Measurements from ENCODE around the gene PRKCZ.

Gene PRKCZ

DNA sequence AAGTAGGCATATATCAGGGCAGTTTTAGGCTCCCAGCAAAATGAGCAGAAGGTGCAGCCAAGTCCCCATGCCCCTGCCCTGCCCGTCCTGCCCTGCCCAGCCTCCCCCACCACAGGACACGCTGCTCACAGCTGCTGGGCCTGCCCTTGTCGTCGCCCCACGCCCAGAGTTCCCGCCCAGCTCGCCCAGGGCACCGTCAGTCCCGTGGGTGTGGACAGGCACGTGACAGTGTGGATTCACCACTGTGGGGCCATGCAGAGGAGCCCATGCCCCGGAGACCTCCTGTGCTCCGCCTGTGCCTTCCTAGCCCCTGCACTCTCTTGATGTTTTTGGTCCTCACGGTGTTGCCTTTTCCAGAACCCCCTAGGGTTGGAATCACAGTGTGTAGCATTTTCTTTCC lies 137.4 kb downstream of the PRKCZ start:
- in situ Hi-C loops (cut with HindIII; ENCODE audit: low sequenced_read_pairs) = no loop called here

- in situ Hi-C loops (cut with HindIII; ENCODE audit: low sequenced_read_pairs) = no loop called here
These were observed 138.1 kb downstream of the PRKCZ start for GRCh38 chr1:2188336-2188735.

DNA sequence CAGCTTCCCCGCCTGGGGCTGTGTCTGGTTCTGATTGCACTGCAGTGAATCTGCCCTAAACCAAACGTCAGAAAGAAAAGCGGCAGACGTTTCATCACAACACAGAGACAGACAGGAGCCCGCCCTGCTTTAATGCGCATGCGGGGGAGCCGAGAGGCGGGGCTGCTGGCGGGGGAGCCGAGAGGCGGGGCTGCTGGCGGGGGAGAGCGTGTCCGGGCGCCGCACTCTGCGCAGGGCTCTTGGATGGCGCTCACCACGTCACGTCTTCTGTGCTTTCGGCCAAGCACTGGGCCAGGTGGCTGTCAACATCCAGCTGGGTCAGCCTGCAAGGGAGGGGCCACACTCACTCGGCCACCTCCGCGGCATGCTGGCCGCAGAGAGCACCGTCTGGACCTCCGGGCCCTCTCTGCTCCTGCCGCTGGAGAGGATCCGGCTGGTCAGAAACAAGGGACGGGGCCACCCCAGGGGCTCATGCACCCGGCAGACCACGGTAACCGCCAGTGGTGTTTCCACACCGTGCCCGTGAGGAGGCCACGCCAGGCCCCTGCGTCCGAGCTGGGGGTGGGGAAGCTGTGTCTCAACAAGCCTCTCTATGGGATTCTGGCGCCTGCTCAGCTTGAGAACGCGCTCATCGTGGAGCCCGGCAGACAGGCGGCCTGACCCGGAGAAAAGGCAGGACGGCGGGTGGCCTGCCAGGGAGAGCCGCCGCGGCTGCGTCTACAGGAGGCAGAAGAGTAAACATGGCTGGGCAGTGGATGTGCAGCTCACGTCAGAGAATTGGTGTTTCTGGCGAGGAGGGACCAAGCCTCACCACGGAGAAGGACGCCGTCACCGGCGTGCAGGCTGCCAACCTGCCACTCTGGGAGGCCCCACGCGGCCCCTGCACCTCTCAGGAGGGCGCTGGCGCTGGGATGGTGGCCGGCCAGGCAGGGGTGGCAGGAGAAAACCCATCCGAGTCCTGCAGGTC lies 139.5 kb downstream of the PRKCZ start:
- in situ Hi-C loops (cut with HindIII; ENCODE audit: low sequenced_read_pairs) = loop anchor here (10.0 kb wide), 3 partner anchors 85 to 205 kb away; partner anchors contain the start of genes MORN1 and RER1

DNA sequence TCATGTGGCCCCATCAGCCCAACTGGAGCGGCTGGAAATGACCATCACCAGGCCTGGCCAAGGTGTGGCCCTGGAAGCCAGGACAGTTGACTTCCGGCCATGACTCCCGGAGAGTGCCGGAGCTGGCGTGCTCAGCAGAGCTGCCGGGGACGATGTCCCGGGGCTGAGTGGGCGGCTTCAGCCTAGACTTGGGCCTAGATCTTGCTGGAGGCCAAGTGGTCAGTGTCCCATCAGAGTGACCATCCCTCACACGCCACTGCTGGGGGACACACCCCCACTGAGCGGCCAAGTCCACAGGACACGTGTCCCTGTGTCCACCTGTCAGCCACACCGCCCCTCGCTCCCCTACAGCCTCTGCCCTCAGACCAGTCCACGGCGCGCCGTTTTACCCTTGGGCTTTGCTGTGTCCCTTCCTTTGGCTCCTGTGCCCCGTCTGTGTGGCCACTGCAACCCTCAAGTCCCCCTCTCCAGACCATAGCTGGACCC lies 140.3 kb downstream of the PRKCZ start:
- in situ Hi-C loops (cut with HindIII; ENCODE audit: low sequenced_read_pairs) = loop anchor here (10.0 kb wide), 3 partner anchors 84 to 204 kb away; partner anchors contain the start of genes MORN1 and RER1

DNA sequence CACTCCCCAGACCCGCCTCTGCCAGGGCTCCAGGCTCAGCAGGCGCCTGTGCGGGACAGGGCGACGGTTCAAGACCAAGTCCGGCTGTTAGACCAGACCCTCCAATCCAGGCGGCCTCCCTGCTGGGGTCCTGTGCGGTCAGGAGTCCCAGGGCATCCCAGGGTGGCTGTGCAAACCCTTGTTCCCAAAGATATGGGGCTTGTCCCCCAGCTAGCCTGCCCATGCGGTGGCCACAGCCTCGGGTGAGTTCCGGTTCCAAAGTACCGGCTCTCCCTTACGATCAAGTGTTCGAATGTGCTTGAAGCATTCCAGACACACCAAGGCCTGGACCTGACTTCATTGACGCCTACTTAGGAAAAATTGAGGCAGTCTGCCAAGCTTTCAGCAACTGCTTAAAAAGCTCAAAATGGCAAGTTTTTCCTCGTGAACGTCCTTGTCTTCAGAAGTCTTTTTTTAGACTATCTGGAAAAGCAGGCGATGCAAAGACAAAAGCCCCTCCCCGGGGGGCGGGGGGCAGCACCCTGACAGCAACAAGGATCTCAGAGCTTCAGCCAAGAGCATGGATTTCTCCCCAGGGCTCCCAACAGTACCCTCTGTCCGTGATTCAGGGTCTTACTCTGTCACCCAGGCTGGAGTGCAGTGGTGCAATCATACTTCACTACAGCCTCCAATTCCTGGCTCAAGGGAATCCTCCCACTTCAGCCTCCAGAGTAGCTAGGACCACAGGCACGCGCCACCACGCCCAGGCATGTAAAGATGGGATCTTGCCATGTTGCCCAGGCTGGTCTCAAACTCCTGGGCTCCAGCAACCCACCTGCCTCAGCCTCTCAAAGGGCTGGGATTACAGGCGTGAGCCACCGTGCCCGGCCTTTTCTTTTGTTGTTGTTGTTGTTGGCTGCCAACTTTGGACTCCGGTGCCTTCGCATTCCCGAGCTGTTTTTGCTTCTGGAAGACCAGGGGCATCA lies 142.1 kb downstream of the PRKCZ start:
- in situ Hi-C loops (cut with HindIII; ENCODE audit: low sequenced_read_pairs) = loop anchor here (10.0 kb wide), 3 partner anchors 82 to 202 kb away; partner anchors contain the start of genes MORN1 and RER1

- in situ Hi-C loops (cut with HindIII; ENCODE audit: low sequenced_read_pairs) = loop anchor here (10.0 kb wide), 3 partner anchors 81 to 201 kb away; partner anchors contain the start of genes MORN1 and RER1
These were observed 143.5 kb downstream of the PRKCZ start for GRCh38 chr1:2193514-2194281.

DNA sequence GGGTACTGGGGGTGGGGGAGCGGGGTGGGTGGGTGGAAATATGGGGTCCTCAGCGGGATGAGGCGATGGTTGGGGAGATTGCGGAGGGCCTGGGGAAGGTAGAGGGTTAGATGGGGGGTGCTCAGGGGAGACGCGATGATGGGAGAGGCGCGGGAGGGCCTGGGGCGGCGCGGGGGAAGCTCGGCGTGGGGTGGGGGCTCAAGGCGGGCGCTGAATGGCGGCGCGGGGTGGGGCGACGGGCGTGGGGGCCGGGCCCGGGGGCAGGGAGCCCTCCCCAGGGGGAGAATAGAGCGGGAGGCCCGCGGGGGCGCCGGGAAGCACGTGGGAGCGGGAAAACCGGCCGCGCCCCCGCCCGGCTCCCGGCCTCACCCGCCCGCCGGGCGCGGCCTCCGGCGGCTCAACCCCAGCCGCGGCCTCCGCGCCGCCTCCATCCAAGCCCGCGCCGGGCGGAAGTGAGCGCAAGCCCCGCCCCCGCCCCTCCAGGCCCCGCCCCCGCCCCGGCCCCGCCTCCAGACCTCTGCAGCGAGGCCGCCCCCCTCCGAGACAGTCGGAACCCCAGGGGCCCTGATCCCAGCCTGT lies 144.2 kb downstream of the PRKCZ start, which contains the start of gene FAAP20:
Gene FAAP20 (minus strand): TSS at position 454 of the 579 bp plus-strand sequence. CDS start 23 bp downstream, at position 431.
- in situ Hi-C loops (cut with HindIII; ENCODE audit: low sequenced_read_pairs) = loop anchor here (10.0 kb wide), 3 partner anchors 80 to 200 kb away; partner anchors contain the start of genes MORN1 and RER1

DNA sequence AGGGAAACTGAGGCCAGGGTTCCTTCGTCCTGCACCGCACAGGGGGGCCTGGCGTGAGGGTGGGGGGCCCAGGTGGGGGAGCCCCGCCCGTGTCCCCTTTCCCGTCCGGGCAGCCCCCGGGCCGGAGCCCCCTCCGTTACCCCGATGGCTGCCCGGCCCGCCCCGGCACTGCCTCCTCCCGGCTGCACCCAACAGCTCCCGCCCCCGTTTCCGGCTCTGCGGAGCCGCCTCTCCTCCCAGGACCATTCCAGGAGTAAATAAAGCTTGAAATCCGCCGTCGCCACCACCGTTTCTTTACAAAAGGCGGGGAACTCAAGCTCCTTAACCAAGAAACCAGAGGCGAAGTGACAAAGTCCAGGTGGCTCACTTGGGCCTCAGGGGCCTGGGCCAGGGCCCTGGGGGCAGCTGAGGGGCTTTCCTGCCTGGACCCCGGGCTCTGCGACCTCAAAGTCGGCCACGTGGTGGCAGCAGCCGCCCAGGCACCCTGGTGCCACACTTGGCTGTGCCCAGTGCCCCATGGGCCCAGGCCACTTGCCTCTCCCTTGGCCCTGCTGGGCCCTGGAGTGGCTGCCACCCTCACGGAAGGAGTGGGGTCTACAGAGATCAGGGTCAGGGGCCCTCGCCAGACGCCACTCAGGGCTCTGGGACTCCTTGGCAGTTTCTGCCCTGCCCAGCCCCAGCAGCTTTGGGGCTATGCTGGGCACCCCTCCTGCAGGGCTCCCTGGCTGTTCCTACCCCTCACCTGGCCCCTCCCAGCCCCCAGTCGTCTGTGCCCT lies 144.9 kb downstream of the PRKCZ start:
- in situ Hi-C loops (cut with HindIII; ENCODE audit: low sequenced_read_pairs) = loop anchor here (10.0 kb wide), 3 partner anchors 80 to 200 kb away; partner anchors contain the start of genes MORN1 and RER1

- in situ Hi-C loops (cut with HindIII; ENCODE audit: low sequenced_read_pairs) = loop anchor here (10.0 kb wide), 3 partner anchors 79 to 199 kb away; partner anchors contain the start of genes MORN1 and RER1
These were observed 145.6 kb downstream of the PRKCZ start for GRCh38 chr1:2195785-2196184.

DNA sequence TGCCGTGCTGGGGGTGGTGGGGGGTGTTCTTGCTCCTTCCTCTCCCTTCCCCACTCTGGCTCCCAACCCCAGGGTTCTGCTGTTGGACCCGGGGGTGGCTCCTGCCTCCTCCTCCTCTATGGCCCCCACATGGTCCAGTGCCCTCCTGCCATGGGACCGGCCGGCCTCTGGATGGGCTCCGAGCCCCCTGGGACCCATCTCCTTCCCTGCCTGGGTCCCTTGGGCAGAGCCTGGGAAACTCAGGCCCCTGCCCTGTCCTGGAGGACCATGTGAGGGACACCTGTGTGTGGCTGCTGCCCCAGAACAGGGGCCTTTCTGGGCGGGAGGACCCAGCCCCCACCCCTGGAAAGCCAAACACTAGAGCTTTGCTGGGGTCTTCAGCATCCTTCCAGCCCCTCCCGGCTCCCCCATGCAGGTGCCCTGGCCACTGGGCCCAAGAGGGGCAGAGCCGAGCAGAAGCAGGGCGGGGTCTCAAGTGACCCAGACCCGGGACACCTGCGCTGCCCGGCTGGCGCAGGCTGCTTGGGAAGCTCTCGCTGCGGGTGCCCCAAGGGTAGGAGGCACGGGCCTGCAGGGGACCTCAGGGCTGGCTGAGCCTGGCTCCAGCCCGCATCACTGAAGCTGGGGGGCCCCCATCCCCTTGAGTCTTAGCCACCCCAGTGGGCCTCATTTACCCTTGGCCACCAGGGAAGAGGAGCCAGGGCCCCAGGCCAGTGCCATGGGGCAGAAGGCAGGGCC lies 146.9 kb downstream of the PRKCZ start:
- in situ Hi-C loops (cut with HindIII; ENCODE audit: low sequenced_read_pairs) = loop anchor here (10.0 kb wide), 3 partner anchors 78 to 198 kb away; partner anchors contain the start of genes MORN1 and RER1

DNA sequence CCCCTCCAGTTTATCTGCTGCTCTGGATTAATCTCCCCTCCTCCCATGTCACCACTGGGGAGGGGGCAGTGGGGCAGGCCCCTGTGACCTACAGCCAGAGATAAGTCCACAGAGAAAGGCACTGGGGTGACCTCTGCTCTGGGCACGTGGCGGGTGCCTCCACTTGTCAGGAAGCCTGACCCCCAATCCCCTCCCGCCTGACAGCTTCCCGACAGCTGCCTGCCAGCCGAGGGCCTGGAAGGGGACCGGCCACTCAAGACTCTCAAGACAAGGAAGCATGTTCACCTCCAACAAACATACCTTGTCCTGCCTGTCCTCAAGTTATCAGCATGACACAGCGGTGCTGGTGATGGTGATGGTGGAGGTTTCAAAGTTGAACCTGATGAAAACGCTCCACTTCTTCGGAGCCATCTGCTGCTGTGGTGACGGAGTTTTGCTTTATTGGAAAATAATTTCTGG lies 147.5 kb downstream of the PRKCZ start:
- in situ Hi-C loops (cut with HindIII; ENCODE audit: low sequenced_read_pairs) = loop anchor here (10.0 kb wide), 3 partner anchors 77 to 197 kb away; partner anchors contain the start of genes MORN1 and RER1

- in situ Hi-C loops (cut with HindIII; ENCODE audit: low sequenced_read_pairs) = loop anchor here (10.0 kb wide), 3 partner anchors 76 to 196 kb away; partner anchors contain the start of genes MORN1 and RER1
These were observed 148.4 kb downstream of the PRKCZ start for GRCh38 chr1:2198571-2198970.

- in situ Hi-C loops (cut with HindIII; ENCODE audit: low sequenced_read_pairs) = loop anchor here (10.0 kb wide), 3 partner anchors 76 to 196 kb away; partner anchors contain the start of genes MORN1 and RER1
These were observed 149.0 kb downstream of the PRKCZ start for GRCh38 chr1:2199042-2199810.

DNA sequence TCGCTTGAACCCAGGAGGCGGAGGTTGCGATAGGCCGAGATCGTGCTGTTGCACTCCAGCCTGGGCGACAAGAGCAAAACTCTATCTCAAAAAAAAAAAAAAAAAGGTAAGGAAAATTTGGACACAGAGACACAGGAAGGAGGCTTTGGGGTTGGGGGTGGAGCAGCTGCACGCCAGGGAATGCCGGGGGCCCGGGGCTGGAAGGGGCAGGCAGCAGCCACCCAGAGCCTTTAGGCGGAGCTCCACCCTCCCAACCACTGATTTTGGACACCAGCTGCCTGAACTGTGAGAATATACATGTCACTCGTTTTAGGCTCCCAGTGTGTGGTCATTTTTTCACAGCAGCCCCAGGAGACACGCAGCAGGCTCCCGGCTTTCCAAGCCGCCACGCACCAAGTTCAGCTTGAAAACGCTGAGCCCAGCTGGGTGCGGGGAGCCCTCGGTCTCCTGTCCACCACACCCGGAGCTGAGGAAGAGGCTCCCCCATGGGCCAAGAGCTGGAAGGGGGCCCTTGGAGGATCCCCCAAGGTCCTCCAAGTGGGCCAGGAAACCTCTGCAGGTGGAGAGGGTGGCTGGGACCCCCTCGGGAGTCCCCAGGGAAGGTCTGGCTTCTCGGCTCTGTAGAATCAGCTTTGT lies 150.2 kb downstream of the PRKCZ start:
- in situ Hi-C loops (cut with HindIII; ENCODE audit: low sequenced_read_pairs) = no loop called here

DNA sequence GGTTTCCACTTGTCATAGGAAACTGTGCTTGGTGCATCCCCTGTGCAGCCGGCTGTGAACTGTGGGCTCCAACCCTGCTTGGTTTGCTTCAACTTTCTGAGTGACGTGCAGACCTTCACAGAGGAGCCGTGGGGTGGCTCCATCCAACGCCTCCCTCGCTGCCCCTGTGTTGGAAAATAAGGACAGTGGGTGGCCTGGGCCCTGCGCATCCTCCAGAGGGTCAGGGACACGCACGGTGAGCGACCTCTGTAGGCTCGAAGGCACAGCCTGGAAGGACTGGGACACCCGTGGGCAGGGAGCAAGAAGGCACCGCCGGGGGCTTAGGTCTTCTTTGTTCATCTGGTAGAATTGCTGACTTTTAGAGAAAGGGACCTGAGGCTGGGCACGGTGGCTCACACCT lies 150.9 kb downstream of the PRKCZ start:
- in situ Hi-C loops (cut with HindIII; ENCODE audit: low sequenced_read_pairs) = no loop called here

GRCh38 chr1:2202008-2202575 lies 151.9 kb downstream of the PRKCZ start:
- in situ Hi-C loops (cut with HindIII; ENCODE audit: low sequenced_read_pairs) = no loop called here

All from DLD1 (cell line).